GM11168 (cell line): ENCODE measurements around the gene ZNF573.

ENCODE experiments used
- in situ Hi-C: fragments of 300-500 bp; cut with MboI; formaldehyde crosslinking; loops from one replicate; pipeline ENCODE4 v1.12.0; 2022; ENCODE audit warnings: low sequenced_read_pairs; ENCODE audit not compliant: unreplicated experiment

The ZNF573 gene

GRCh38 chr19:37698216-37698615, 81.2 kb downstream of the ZNF573 start:
- in situ Hi-C loops, result no loop called here

GRCh38 chr19:37695144-37695899, 84.1 kb downstream of the ZNF573 start:
- in situ Hi-C loops, result no loop called here

GRCh38 chr19:37692956-37693620, 86.3 kb downstream of the ZNF573 start:
- in situ Hi-C loops, result no loop called here

GRCh38 chr19:37691881-37692504, 87.4 kb downstream of the ZNF573 start:
- in situ Hi-C loops, result no loop called here
